ENCODE results near the gene TMEM221. TPM values are rescaled to one million over a fixed set of nuclear protein-coding genes. Genes with fewer than 3 reads are reported as not detected.

The TMEM221 gene
- total and polyA plus RNA-seq, 9 of the 15 experiments (the other 6 are each of a cell fraction or from before 2014, with no cell fraction given) = 0.06 to 0.35 TPM; not detected in 7

DNA sequence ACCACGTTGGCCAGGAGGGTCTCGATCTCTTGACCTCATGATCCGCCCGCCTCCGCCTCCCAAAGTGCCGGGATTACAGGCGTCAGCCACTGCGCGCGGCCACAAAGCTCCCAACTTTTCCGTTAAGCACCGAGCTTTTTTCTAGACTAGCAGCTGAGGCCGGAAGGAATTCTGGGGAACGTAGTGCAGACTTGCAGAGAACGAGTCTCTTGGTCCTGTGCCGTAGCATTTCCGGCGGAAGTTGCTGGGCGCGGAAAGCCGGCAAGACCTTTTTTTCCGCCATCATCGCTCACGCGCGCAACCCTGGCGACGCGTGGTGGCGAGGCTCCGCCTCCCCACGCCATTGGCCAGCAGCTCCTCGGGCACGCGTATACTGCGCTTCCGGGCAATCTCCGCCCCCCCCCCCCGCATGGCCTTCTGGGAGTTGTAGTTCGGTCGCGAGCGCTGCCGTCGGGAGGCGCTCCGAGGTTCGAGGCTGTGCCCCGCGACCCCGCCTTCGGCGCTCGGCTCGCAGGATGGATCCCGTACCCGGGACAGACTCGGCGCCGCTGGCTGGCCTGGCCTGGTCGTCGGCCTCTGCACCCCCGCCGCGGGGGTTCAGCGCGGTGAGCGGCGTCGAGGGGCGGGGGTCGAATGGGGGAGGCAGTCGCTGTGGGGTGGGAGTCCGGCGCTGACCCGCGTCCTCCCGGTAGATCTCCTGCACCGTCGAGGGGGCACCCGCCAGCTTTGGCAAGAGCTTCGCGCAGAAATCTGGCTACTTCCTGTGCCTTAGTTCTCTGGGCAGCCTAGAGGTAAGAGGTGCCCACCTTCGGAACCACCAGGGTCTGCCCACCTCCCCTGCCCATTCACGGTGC lies 28.6 kb downstream of the TMEM221 start, which contains the start of gene MVB12A (continued):
- TF ChIP-seq, protein P1, sequence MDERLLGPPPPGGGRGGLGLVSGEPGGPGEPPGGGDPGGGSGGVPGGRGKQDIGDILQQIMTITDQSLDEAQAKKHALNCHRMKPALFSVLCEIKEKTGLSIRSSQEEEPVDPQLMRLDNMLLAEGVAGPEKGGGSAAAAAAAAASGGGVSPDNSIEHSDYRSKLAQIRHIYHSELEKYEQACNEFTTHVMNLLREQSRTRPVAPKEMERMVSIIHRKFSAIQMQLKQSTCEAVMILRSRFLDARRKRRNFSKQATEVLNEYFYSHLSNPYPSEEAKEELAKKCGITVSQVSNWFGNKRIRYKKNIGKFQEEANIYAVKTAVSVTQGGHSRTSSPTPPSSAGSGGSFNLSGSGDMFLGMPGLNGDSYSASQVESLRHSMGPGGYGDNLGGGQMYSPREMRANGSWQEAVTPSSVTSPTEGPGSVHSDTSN (CRISPR knock-in tag; IDR thresholded peaks at IDR 0.05; ENCODE audit: low read depth) = no peak
- TF ChIP-seq, protein P1 (tag; conservative IDR thresholded peaks at IDR 0.05; ENCODE audit: low read depth) = no peak
- TF ChIP-seq NR2C2 (CRISPR knock-in tag; IDR thresholded peaks at IDR 0.05) = peak; percentile 84
- TF ChIP-seq NR2C2 (tag; IDR thresholded peaks at IDR 0.05) = peak; percentile 93
- no peak for TF ChIP-seq IFI16 (CRISPR knock-in tag; IDR thresholded peaks at IDR 0.05)
- TF ChIP-seq CCAR2 (IDR thresholded peaks at IDR 0.05; ENCODE audit: low read depth, low read length) = no peak
- peak; percentile 73; the same call in 1 of the 2 replicates for TF ChIP-seq ETV1 (tag; conservative IDR thresholded peaks at IDR 0.05; ENCODE audit: low read depth)
- no peak for TF ChIP-seq TAF7 (tag; IDR thresholded peaks at IDR 0.05)
- no peak for TF ChIP-seq SREBF2 (CRISPR knock-in tag; IDR thresholded peaks at IDR 0.05)
- TF ChIP-seq SETDB1 (IDR thresholded peaks at IDR 0.05; ENCODE audit: low read length) = peak; percentile 48
- TF ChIP-seq TCF3 (CRISPR knock-in tag; IDR thresholded peaks at IDR 0.05) = peak; percentile 27; the same call in 1 of the 2 replicates
- TF ChIP-seq ZBED1 (IDR thresholded peaks at IDR 0.05) = peak; percentile 53; the same call in 1 of the 2 replicates
- TF ChIP-seq CSDE1 (IDR thresholded peaks at IDR 0.05) = no peak
- TF ChIP-seq ZNF778 (CRISPR knock-in tag; IDR thresholded peaks at IDR 0.05) = no peak
- peak; percentile 71; the same call in 1 of the 2 replicates for TF ChIP-seq SOX6 (IDR thresholded peaks at IDR 0.05)
- TF ChIP-seq PML (IDR thresholded peaks at IDR 0.05; ENCODE audit: low read length) = 0 out of 2 replicates have a peak, but pooled peaks have one; percentile 3
- TF ChIP-seq, protein P2, sequence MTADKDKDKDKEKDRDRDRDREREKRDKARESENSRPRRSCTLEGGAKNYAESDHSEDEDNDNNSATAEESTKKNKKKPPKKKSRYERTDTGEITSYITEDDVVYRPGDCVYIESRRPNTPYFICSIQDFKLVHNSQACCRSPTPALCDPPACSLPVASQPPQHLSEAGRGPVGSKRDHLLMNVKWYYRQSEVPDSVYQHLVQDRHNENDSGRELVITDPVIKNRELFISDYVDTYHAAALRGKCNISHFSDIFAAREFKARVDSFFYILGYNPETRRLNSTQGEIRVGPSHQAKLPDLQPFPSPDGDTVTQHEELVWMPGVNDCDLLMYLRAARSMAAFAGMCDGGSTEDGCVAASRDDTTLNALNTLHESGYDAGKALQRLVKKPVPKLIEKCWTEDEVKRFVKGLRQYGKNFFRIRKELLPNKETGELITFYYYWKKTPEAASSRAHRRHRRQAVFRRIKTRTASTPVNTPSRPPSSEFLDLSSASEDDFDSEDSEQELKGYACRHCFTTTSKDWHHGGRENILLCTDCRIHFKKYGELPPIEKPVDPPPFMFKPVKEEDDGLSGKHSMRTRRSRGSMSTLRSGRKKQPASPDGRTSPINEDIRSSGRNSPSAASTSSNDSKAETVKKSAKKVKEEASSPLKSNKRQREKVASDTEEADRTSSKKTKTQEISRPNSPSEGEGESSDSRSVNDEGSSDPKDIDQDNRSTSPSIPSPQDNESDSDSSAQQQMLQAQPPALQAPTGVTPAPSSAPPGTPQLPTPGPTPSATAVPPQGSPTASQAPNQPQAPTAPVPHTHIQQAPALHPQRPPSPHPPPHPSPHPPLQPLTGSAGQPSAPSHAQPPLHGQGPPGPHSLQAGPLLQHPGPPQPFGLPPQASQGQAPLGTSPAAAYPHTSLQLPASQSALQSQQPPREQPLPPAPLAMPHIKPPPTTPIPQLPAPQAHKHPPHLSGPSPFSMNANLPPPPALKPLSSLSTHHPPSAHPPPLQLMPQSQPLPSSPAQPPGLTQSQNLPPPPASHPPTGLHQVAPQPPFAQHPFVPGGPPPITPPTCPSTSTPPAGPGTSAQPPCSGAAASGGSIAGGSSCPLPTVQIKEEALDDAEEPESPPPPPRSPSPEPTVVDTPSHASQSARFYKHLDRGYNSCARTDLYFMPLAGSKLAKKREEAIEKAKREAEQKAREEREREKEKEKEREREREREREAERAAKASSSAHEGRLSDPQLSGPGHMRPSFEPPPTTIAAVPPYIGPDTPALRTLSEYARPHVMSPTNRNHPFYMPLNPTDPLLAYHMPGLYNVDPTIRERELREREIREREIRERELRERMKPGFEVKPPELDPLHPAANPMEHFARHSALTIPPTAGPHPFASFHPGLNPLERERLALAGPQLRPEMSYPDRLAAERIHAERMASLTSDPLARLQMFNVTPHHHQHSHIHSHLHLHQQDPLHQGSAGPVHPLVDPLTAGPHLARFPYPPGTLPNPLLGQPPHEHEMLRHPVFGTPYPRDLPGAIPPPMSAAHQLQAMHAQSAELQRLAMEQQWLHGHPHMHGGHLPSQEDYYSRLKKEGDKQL (CRISPR knock-in tag; IDR thresholded peaks at IDR 0.05; ENCODE audit: borderline replicate concordance) = no peak
- TF ChIP-seq, protein P3, sequence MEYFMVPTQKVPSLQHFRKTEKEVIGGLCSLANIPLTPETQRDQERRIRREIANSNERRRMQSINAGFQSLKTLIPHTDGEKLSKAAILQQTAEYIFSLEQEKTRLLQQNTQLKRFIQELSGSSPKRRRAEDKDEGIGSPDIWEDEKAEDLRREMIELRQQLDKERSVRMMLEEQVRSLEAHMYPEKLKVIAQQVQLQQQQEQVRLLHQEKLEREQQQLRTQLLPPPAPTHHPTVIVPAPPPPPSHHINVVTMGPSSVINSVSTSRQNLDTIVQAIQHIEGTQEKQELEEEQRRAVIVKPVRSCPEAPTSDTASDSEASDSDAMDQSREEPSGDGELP (CRISPR knock-in tag; IDR thresholded peaks at IDR 0.05; ENCODE audit: borderline replicate concordance) = peak; percentile 99
- peak; percentile 18 for TF ChIP-seq ZBTB7A (IDR thresholded peaks at IDR 0.05; ENCODE audit: borderline replicate concordance, control insufficient read depth, low read depth, low read length)

All from K562 (cell line).